GM23338 (cell line): ENCODE data around the gene LPP. TPM values are rescaled to one million over a fixed set of nuclear protein-coding genes. Genes with fewer than 3 reads are reported as not detected.
"Not testable (repeated sequence)": the region's sequence is repeated elsewhere in the genome, so short reads cannot be mapped to it uniquely, and the experiment has no call there.

Experiments
- ATAC-seq: fragments of 200-7000 bp; cut with Tn5 transposase; 3 replicates; pipeline ENCODE4 v1.9.1; 2020
- DNase-seq: peaks from one replicate; pipeline ENCODE4 v3.0.0-alpha.2; 2015; ENCODE audit warnings: low spot score
- H2AFZ ChIP-seq: fragments of 200-600 bp; sonication (generic); 2 replicates; pipeline ENCODE4 v1.8.0; 2016; ENCODE audit warnings: antibody characterized with exemption, mild to moderate bottlenecking, moderate library complexity
- H3F3A ChIP-seq: fragments of 200-600 bp; sonication (generic); replicated peaks from 2 replicates; pipeline ENCODE4 v1.8.0; 2017; ENCODE audit warnings: antibody characterized with exemption, mixed run types, low read depth
- H3K27ac ChIP-seq: fragments of 200-600 bp; sonication (generic); 2 replicates; pipeline ENCODE4 v1.6.1; 2016; ENCODE audit warnings: low read depth
- H3K27me3 ChIP-seq: fragments of 200-600 bp; sonication (generic); 2 replicates; pipeline ENCODE4 v1.8.0; 2016; ENCODE audit warnings: mild to moderate bottlenecking, mixed run types, moderate library complexity; ENCODE audit not compliant: insufficient read depth
- H3K36me3 ChIP-seq: fragments of 200-600 bp; sonication (generic); 2 replicates; pipeline ENCODE4 v1.8.0; 2016; ENCODE audit warnings: mild to moderate bottlenecking; ENCODE audit not compliant: insufficient read depth
- H3K4me1 ChIP-seq: fragments of 200-600 bp; sonication (generic); 2 replicates; pipeline ENCODE4 v1.8.0; 2016; ENCODE audit warnings: mild to moderate bottlenecking, moderate library complexity; ENCODE audit not compliant: insufficient read depth
- H3K4me2 ChIP-seq: fragments of 200-600 bp; sonication (generic); 2 replicates; pipeline ENCODE4 v1.7.1; 2017; ENCODE audit warnings: mixed run types
- H3K4me3 ChIP-seq: fragments of 200-600 bp; sonication (generic); 2 replicates; pipeline ENCODE4 v1.6.1; 2016; ENCODE audit warnings: mixed run types
- H3K79me2 ChIP-seq: fragments of 200-600 bp; sonication (generic); replicated peaks from 2 replicates; pipeline ENCODE4 v1.8.0; 2017; ENCODE audit warnings: mild to moderate bottlenecking; ENCODE audit not compliant: insufficient read depth
- H3K9me2 ChIP-seq: fragments of 200-600 bp; sonication (generic); 2 replicates; pipeline ENCODE4 v1.8.0; 2017; ENCODE audit not compliant: insufficient read depth
- H4K20me1 ChIP-seq: fragments of 200-600 bp; sonication (generic); replicated peaks from 2 replicates; pipeline ENCODE4 v1.8.0; 2017; ENCODE audit warnings: mild to moderate bottlenecking; ENCODE audit not compliant: insufficient read depth
- H3K27ac Mint-ChIP-seq: 2 replicates; pipeline ENCODE4 v1.8.0; 2020; ENCODE audit warnings: inconsistent platforms, mild to moderate bottlenecking, moderate library complexity, mixed read lengths
- H3K27me3 Mint-ChIP-seq: 3 replicates; pipeline ENCODE4 v1.8.0; 2022; ENCODE audit warnings: low read depth, mild to moderate bottlenecking, moderate library complexity, mixed read lengths, inconsistent platforms; ENCODE audit not compliant: insufficient read depth, poor library complexity
- H3K36me3 Mint-ChIP-seq: 3 replicates; pipeline ENCODE4 v1.8.0; 2021; ENCODE audit warnings: low read depth, mild to moderate bottlenecking, inconsistent platforms, moderate library complexity, mixed read lengths
- H3K4me1 Mint-ChIP-seq: 3 replicates; pipeline ENCODE4 v1.8.0; 2020; ENCODE audit warnings: mild to moderate bottlenecking, inconsistent platforms, mixed read lengths
- H3K4me3 Mint-ChIP-seq: 3 replicates; pipeline ENCODE4 v1.8.0; 2021; ENCODE audit warnings: moderate library complexity, mild to moderate bottlenecking, inconsistent platforms, mixed read lengths
- H3K9me3 Mint-ChIP-seq: 3 replicates; pipeline ENCODE4 v1.8.0; 2020; ENCODE audit warnings: moderate library complexity, mild to moderate bottlenecking, inconsistent platforms, mixed read lengths
- CREB1 ChIP-seq: fragments of 250-450 bp; sonication (Bioruptor Pico); IDR thresholded peaks from 2 replicates; pipeline ENCODE4 v1.5.0; 2020; ENCODE audit warnings: low read depth, mild to moderate bottlenecking, moderate library complexity
- ETS1 ChIP-seq: IDR thresholded peaks from 2 replicates; pipeline ENCODE4 v1.6.1; 2016; ENCODE audit warnings: antibody characterized with exemption
- EZH2 ChIP-seq: fragments of 200-600 bp; sonication (generic); IDR thresholded peaks from one replicate; pipeline ENCODE4 v1.8.0; 2017; ENCODE audit warnings: antibody characterized with exemption, mild to moderate bottlenecking, low read depth; ENCODE audit not compliant: unreplicated experiment
- JUNB ChIP-seq: IDR thresholded peaks from one replicate; pipeline ENCODE4 v1.6.1; 2016; ENCODE audit warnings: antibody characterized with exemption; ENCODE audit not compliant: unreplicated experiment
- NANOG ChIP-seq: IDR thresholded peaks from 2 replicates; pipeline ENCODE4 v1.6.1; 2016; ENCODE audit warnings: antibody characterized with exemption, borderline replicate concordance
- STAT1 ChIP-seq: IDR thresholded peaks from one replicate; pipeline ENCODE4 v1.6.1; 2016; ENCODE audit warnings: antibody characterized with exemption; ENCODE audit not compliant: unreplicated experiment
- ZNF331 ChIP-seq: fragments of 250-450 bp; sonication (Bioruptor Pico); IDR thresholded peaks from 2 replicates; pipeline ENCODE4 v1.5.0; 2020; ENCODE audit warnings: low read depth, mild to moderate bottlenecking, moderate library complexity
- ZNF462 ChIP-seq: fragments of 250-450 bp; sonication (Bioruptor Pico); IDR thresholded peaks from 2 replicates; pipeline ENCODE4 v1.5.0; 2020; ENCODE audit warnings: mild to moderate bottlenecking, moderate library complexity
- polyA plus RNA-seq: library from polyadenylated mRNA; unstranded; fragments of >200 nt; fragmentation: Nextera tagmentation; extraction: Ambion mirVana; gene quantifications from 2 replicates; pipeline ENCODE4 v1.2.1, GENCODE V29; 2016
- total RNA-seq: library from RNA; depleted of rRNA; stranded (reverse); fragments of >200 nt; shearing (Covaris generic); gene quantifications from 2 replicates; pipeline ENCODE4 v1.2.3, GENCODE V29; 2014

LPP gene
- total and polyA plus RNA-seq, 2 experiments from 2014 or later: 23.0 to 35.2 TPM

DNA sequence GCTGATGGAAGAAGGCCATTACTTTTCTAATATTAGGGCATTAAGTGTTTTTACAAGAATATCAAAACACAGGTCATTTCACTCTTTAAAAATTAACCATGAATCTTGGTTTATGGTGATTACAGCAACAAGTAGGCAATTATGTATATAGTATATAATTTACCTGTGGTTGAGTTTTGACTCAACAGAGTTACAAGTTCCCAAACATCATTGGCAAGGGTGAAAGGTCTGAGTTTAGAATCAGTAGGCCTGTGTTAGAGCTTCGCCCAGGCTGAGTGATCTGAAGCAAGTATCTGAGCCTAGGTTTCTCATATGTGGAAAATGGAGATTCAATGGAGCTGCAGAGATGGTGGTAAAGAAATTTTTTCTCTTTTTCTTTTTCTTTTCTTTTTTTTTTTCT, 25.1 kb upstream of the LPP start (continued):
- TF ChIP-seq ZNF462: no peak
- no peak for TF ChIP-seq JUNB
- no peak for TF ChIP-seq ZNF331 (CRISPR knock-in tag)

DNA sequence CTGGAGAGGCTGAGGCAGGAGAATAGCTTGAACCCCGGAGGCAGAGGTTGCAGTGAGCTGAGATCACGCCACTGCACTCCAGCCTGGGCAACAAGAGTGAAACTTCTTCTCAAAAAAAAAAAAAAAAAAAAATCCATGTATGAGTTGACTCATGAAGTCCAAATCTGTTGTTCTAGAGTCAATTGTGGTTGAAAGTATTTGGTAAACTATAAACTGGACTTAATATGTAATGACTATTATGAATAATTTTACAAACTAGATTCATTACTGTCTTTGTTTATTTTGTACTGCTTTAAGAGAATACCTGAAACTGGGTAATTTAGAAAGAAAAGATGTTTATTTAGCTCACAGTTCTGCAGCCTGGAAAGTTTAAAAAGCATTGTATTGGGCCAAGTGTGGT, 22.9 kb upstream of the LPP start:
- not testable (repeated sequence) for H3K4me1 Mint-ChIP-seq, H3K9me2 ChIP-seq, H3F3A ChIP-seq, H4K20me1 ChIP-seq, H3K9me3 Mint-ChIP-seq, H3K4me3 Mint-ChIP-seq, H3K4me2 ChIP-seq, H3K27me3 Mint-ChIP-seq, DNase-seq, H3K4me1 ChIP-seq, H3K36me3 Mint-ChIP-seq, H3K36me3 ChIP-seq, H3K79me2 ChIP-seq, H3K27ac ChIP-seq, H3K27me3 ChIP-seq, H3K27ac Mint-ChIP-seq, H3K4me3 ChIP-seq, ATAC-seq
- H2AFZ ChIP-seq: 0 out of 2 replicates have a peak overlapping the region, but pooled peaks have one; percentile 91

DNA sequence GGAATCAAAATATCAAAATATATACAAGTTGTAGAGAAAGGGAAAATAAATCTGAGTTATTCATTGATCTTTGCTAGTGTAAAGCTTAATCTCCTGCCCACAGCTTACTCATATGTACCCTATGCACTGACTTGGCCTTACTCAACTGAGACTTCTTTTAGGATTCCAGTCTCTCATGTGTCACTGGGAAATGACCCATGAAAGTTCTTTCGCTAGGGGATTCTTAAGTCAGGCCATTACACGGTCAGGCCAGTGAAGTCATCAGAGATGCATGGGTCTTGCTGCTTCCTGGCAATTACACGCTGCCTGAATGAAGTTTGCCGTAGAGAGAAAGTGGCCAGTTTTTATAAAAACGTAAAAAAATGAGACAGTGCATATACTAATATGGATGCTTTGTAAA, 20.7 kb upstream of the LPP start:
- H3K27ac Mint-ChIP-seq: no peak overlapping the region
- no peak for ATAC-seq

More for the DNA sequence above, 20.7 kb upstream of the LPP start:
- Histone ChIP-seq H2AFZ (no peak overlapping the region), H3K27ac (no peak overlapping the region), H3K27me3 (no peaks in the 10 kb centered on the region), H3K4me1 (no peaks in the 10 kb centered on the region), H3K4me3 (no peak overlapping the region), H3K9me2 (no peaks in the 10 kb centered on the region), H3K79me2 (no peaks in the 10 kb centered on the region), H4K20me1 (no peaks in the 10 kb centered on the region), H3K4me2 (no peak overlapping the region), H3K36me3 (no peaks in the 10 kb centered on the region), H3F3A (no peaks in the 10 kb centered on the region)
- H3K27me3 Mint-ChIP-seq: peaks cover 2% of the 10 kb centered on the region
- H3K36me3 Mint-ChIP-seq: no peaks in the 10 kb centered on the region
- no peaks in the 10 kb centered on the region; the same call in 2 of the 3 replicates for H3K9me3 Mint-ChIP-seq
- no peak for DNase-seq
- TF ChIP-seq STAT1 (no peak), ZNF331 (CRISPR knock-in tag) (no peak), EZH2 (no peak), CREB1 (CRISPR knock-in tag) (no peak), ETS1 (no peak), NANOG (no peak), JUNB (no peak)
- H3K4me1 Mint-ChIP-seq: peaks cover 4% of the 10 kb centered on the region; the same call in 1 of the 3 replicates
- H3K4me3 Mint-ChIP-seq: no peak overlapping the region
